Non-pigmented ciliary epithelial cell (primary cell): Measurements from ENCODE around the gene KRT80.

Experiments
- DNase-seq: peaks from one replicate; pipeline ENCODE4 v3.0.0-alpha.2; 2010; ENCODE audit warnings: low read depth

The KRT80 gene

DNA sequence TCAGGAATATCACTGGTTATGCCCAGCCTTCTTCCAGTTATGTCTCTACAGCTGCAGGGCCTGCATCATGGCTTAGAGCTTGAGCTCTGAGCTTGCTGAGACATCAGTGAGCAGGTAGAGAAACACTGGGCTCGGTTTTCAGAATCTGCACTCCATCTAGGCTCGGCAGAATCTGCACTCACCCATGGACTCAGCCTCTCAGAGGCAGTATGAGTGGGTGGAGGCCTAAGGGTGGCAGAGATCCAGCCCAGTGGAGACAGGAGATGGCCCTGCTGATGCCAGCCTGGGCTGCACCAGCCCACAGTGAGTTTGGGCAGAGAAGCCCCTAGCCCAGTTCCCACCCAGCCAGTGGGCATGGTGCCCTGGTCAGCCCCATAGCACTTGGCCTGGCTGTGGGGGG, 12.8 kb downstream of the KRT80 start:
- DNase-seq = no peak

DNA sequence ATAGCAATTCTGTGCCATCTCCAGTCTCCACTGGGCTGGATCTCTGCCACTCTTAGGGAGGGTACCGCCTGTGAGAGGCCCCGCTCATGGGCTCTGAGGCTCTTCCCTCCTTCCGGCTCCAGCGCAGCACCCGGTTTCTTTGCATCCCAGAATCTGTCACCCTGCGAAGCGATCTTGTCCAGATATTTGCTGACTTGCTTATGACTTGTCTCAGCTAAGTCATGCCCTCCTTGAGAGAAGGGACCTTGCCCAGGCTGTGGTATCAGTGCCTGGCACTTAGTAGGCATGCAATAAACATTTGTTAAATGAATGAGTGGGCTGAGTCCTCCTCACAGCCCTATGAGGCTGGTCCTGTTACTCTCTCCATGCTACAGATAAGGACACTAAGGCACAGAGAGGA, 13.4 kb downstream of the KRT80 start:
- no peak for DNase-seq

DNA sequence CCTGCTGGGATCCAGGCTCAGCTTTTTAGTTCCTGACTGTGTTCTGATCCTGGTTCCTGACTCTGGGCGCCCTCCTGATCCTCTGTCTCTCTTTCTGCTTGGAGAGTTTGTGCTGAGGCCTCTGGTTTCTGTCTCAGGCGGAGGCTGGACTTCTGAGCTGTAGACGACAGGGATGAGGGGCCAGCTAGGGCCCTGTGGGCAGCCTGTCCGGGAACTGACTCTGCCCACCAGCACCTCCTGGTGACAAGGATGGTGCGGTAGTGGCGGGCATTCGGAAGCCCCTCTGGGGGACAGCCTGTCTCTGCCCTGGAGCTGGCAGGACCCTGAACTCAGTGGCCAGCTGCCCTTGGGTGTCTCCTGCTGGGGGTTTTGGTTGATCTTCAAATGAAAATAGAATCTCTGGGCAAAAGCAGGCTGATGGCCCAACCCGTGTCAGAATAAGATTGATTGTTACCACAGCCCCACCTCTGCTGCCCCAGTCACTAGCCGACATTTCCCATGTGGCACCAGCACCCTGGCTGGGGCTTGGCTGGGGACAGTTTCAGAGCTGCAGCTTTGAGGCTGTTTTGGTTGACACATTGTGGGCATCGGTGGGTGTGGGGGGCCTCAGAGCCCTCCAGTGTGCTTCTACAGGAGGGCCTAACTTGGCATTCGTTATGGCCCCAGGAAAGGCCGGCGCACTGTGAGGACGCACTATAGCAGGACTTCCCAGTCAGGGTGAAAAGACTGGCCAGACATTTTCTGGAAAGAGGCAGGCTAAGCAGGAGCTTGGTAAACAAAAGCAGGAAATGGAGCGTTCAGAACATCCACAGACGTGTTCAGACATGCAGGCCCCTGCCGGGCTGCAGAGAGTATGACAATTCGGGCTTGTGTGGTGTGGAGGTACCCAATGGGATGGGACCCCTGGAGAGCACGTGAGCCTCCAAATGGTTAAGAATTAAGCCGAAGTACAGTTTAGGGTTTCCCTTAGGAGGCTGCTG, 16.2 kb downstream of the KRT80 start:
- no peak for DNase-seq

GRCh38 chr12:52173526-52173925, 18.3 kb downstream of the KRT80 start:
- DNase-seq = no peak

- no peak for DNase-seq
Observed at GRCh38 chr12:52172956-52173355, 18.9 kb downstream of the KRT80 start.

DNA sequence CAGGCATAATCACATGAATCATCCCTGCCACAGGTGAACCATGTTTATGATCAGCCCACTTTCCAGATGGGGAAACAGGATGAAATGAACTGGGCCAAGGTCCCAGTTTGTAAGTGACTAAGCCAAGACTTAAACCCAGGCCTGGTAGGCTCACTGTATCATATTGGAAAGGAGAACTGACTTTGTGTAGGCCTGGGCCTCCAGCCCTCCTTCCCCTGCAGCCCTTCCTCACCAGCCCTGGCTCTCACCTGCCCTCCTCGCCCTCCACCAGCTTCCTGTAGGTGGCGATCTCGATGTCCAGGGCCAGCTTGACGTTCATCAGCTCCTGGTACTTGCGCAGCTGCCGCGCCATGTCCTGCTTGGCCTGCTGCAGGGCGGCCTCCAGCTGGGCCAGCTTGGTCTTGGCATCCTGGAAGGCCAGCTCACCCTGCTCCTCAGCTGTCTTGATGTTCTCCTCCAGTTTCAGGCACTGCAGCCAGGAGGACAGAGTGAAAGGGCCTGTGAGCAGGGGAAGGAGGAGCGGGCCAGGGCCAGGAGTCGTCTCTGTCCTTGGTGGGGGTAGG, 19.8 kb downstream of the KRT80 start:
- no peak for DNase-seq

DNA sequence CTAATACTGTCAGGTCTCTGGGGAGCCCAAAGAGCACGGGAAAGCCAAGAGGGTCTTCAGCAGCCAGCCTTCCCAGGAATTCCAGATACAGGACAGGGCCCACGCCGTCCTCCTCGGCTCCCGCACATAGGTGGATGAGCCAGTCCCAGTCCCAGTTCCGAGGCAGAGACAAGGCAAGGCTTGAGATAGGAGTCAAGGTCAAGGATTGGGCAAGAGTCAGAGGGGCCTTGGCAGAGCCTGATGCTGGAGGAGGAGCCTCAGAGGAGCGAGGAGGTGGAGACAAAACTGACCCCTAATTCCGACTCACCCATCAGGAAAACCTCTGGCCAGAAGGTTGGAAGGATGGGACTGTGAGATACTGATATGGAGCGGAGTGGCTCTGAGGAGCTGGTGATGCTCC, 21.0 kb downstream of the KRT80 start:
- DNase-seq = no peak

DNA sequence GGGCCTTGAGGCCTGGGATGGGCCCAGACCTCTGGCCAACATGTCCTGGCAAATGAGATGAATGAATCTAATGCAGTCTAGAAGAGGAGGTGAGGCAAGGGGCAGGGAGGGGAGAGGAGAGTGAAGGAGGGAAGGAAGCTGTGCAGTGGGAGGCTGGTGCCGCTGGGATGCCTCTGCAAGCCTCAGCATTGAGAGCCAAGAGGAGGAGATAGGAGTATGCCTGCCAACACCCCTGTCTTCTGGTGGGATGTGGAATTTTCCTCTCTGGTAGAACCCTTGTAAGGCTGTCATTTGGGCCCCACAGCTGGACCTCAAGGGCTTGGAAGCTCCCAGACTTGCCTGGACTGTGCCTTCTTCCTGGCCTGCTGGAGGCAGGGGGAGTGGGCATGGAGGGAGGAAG, 21.9 kb downstream of the KRT80 start:
- DNase-seq = no peak

DNA sequence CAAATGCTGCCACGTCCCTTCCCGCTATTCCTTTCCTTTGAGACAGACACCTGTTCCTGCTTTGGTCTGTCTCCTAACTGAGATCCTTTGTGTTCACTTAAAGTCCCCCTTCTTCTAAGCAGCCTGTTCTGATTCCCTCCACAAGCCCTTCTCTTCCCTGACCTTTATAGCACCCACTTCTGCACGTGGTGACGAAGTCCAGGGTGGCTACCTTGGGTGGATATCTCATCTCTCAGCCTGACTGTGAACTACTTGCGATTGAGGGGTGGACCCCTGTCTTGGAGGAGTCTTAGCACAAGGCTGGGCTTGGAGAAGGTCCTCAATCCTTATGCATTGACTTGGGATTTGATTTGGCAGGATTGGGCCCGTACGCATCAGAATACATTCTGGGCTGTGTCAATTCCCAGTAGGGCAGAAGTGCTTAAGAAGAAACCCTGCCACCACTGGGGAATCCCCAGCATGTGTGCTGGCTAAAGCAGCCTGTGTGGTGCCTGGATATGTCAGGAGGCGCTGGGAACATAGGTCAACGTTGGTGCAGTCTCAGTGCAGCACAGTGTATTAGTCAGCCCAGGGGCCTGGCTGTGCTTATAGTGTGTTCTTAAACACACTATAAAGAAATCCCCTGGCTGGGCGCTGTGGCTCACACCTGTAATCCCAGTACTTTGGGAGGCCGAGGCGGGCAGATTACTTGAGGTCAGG, 23.6 kb downstream of the KRT80 start:
- DNase-seq = no peak

GRCh38 chr12:52167526-52167925, 24.3 kb downstream of the KRT80 start:
- DNase-seq = no peak

DNA sequence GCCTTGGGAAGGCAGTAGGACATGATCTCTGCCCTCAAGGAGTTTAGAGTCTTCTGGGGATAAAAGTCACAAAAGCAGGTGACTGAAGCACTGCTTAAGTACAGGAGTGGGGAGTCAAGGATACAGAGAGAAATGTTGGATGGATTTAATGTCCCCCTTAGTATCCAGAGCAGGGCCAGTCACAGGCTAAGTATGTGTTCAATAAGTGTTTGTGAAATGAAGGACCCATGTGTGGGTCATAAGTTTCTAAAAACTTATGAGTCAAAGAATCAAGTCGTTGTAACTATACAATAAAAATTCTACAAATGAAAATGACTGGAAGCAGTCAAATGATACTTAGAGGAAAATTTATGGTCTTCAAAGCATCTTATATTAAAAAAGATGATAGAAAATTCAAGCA, 25.1 kb downstream of the KRT80 start:
- no peak for DNase-seq

DNA sequence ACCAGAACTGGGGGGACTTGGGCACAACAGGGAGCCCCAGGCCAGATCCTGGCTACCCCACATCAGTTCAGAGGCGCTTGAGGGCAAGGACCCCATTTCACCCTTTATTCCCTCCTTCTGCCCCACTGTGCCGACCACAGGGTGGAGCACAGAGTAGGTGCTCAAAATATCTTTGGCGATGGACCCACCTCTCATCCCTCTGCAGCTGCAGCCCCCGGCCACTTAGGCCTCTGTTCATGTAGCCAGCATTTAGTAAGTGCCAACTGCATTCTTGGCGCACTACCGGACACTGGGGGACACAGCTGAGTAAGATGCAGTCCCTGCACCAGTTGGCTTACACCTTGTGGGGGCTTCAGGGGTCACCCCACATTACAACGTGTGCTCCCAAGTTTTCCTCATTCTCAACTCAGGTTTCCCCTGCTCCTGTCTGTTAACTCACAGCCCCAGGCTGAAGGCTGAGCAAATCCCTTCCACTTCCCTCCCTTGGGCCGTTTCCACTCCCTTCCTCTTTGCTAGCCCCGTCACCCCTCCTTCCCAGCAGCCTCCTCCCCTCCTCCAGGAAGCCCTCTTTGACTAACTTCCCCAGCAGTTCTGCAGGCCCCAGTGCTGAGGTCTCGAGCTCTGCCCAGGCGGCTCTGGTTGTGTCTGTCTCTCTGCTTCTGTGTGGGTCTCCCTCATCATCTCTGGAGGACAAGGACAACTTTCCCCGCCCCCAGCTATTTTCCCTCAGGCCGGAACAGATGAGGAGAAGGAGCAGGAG, 26.5 kb downstream of the KRT80 start:
- DNase-seq = no peak

GRCh38 chr12:52164624-52165023, 27.2 kb downstream of the KRT80 start:
- DNase-seq = no peak

DNA sequence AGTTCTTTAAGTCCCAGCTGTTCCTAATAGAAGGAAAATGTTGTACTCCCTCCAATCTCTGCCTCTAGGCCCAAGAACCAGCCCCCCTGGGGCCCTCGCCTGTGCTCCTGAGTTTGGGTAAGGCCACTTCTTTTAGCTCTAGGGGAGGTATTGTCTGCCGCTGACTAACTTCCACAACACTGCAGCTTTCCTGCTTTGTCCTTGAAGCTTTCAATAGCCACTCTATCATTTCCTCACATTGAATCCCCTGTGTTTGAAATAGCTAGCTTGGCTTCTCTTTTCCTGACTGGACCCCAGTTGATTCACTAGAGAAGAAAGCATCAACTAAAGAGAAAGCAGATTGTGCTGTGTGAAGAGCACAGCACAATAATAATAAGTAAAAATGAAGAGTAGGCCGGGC, 28.8 kb downstream of the KRT80 start:
- no peak for DNase-seq

DNA sequence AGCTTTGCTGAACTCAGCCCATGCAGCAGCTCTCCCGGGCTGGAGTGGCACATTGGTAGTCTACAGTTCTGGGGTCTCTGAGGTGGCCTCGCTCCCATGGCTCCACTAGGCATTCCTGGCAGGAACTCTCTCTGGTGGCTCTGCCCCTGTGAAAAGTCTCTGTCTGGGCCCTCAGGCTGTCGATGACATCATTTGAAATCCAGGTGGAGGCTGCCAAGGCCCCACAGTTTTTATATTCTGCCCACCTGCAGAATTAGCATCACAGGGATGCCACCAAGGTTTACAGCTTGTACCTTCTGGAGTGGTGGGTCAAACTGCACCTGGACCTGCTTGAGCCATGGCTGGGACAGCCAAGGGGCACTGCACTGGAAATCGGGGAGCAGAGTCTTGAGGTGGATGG, 31.6 kb downstream of the KRT80 start:
- DNase-seq = no peak

- no peak for DNase-seq
Observed at GRCh38 chr12:52157566-52158150, 34.2 kb downstream of the KRT80 start.

GRCh38 chr12:52156757-52157565, 34.9 kb downstream of the KRT80 start:
- no peak for DNase-seq

- no peak for DNase-seq
Observed at GRCh38 chr12:52156311-52156710, 35.5 kb downstream of the KRT80 start.

DNA sequence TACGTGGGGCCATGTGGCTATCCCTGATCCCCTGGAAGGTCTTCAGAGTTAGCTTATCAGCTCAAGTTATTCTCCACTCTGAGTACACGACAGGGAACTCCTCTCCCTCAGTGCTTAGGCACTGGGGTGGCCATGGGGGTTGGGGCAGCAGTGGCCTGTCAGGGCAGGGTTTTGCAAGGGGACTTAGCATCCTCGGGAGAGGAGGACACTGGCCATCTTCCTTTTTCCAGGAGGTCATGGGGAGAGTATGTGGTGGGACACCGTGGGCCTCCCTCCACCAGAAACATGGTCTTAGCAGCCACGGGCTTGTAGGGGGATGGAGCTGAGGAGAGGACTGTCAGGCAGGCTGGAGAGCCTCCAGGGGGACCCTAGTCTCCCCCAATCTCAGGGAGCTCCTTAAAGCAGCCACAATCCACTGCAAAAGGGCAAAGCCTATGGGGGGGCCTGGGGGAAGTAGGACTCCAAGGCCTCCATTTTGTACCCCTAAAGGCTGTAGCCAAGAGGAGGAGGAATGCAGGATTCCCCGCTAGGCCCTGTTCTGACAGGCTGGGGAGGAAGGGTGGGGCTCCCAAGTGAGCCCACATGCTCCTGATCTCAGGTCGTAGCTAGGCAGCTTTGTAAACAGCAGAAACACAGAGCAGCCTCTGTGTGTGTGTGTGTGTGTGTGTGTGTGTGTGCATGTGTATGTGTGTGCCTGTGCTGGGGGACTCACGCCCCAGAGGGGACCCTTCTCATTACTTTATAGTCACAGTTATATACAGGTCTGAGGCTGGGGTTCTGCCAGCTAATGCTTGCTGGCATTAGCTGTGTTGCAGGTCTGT, 36.6 kb downstream of the KRT80 start:
- DNase-seq = no peak

DNA sequence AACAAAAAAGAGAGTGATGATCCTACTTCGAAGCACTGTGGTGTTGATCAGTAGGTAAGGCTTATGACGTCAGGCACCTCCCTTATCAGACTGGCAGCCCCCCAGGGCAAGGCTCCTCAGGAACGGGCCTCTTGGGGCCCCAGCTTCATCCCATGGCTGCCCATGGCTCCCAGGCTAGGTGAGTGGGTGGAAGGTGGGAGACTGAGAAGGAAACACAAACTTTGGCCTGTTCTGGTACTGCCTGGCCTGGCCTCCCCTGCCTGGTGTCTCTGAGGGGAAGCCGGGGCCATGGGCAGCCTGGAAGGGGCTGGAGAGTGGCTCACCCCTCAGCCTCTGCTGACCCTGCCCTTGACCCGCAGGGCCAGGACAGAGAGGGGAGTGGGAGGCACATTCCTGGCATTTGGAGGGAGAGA, 38.9 kb downstream of the KRT80 start:
- DNase-seq = no peak
